HepG2 (cell line): ENCODE results near the gene CABLES2. TPM values are rescaled to one million over a fixed set of nuclear protein-coding genes. Genes with fewer than 3 reads are reported as not detected.

Experiments used
- AHR ChIP-seq: IDR thresholded peaks from 2 replicates; pipeline ENCODE4 v1.6.1; 2018; ENCODE audit warnings: missing genetic modification reagents, missing compliant biosample characterization
- DRAP1 ChIP-seq: IDR thresholded peaks from 2 replicates; pipeline ENCODE4 v1.6.1; 2016; ENCODE audit warnings: missing genetic modification reagents, missing compliant biosample characterization
- GMEB2 ChIP-seq: IDR thresholded peaks from 2 replicates; pipeline ENCODE4 v1.6.1; 2016; ENCODE audit warnings: missing biosample characterization, missing genetic modification reagents, low read depth
- HHEX ChIP-seq: IDR thresholded peaks from 2 replicates; pipeline ENCODE4 v1.6.1; 2016; ENCODE audit warnings: control low read depth
- MYPOP ChIP-seq: sonication (generic); formaldehyde crosslinking; IDR thresholded peaks from 2 replicates; pipeline ENCODE4 v1.8.1; 2023; ENCODE audit warnings: mild to moderate bottlenecking, moderate library complexity, missing genetic modification reagents
- RFX5 ChIP-seq: IDR thresholded peaks from 2 replicates; pipeline ENCODE4 v1.6.1; 2011; ENCODE audit warnings: low read depth, low read length, improper control_type of control experiment
- SMARCE1 ChIP-seq: fragments of 450-650 bp; IDR thresholded peaks from 2 replicates; pipeline ENCODE4 v1.6.1; 2017; ENCODE audit warnings: borderline replicate concordance
- SRSF4 ChIP-seq: fragments of 200-400 bp; formaldehyde crosslinking; IDR thresholded peaks from one replicate; pipeline ENCODE4 v1.6.1; 2018; ENCODE audit warnings: mild to moderate bottlenecking, low read depth, low read length, moderate library complexity; ENCODE audit not compliant: poor library complexity, severe bottlenecking
- SRY ChIP-seq: sonication (generic); formaldehyde crosslinking; IDR thresholded peaks from 2 replicates; pipeline ENCODE4 v1.8.0; 2022; ENCODE audit warnings: mild to moderate bottlenecking, missing genetic modification reagents
- TFDP2 ChIP-seq: sonication (generic); formaldehyde crosslinking; IDR thresholded peaks from 2 replicates; pipeline ENCODE4 v1.4.0; 2020; ENCODE audit warnings: missing genetic modification reagents
- THAP8 ChIP-seq: sonication (generic); formaldehyde crosslinking; IDR thresholded peaks from 2 replicates; pipeline ENCODE4 v1.5.1; 2020; ENCODE audit warnings: missing genetic modification reagents, mild to moderate bottlenecking, borderline replicate concordance
- ZBTB3 ChIP-seq: sonication (generic); formaldehyde crosslinking; IDR thresholded peaks from 2 replicates; pipeline ENCODE4 v1.4.0; 2020; ENCODE audit warnings: low read depth, mild to moderate bottlenecking, moderate library complexity, missing genetic modification reagents, borderline replicate concordance
- ZBTB49 ChIP-seq: sonication (generic); formaldehyde crosslinking; IDR thresholded peaks from 2 replicates; pipeline ENCODE4 v1.4.0; 2020; ENCODE audit warnings: missing genetic modification reagents, borderline replicate concordance
- ZGPAT ChIP-seq: IDR thresholded peaks from 2 replicates; pipeline ENCODE4 v1.6.1; 2016; ENCODE audit warnings: mild to moderate bottlenecking
- ZNF234 ChIP-seq: sonication (generic); formaldehyde crosslinking; conservative IDR thresholded peaks from 2 replicates; pipeline ENCODE4 v1.5.1; 2020; ENCODE audit warnings: mild to moderate bottlenecking, missing genetic modification reagents
- ZNF24 ChIP-seq: fragments of 450-650 bp; IDR thresholded peaks from 2 replicates; pipeline ENCODE4 v1.6.1; 2017; ENCODE audit warnings: antibody characterized with exemption, mild to moderate bottlenecking
- ZNF768 ChIP-seq: sonication (generic); formaldehyde crosslinking; IDR thresholded peaks from 2 replicates; pipeline ENCODE4 v1.4.0; 2020; ENCODE audit warnings: missing genetic modification reagents
- ZNF773 ChIP-seq: sonication (generic); formaldehyde crosslinking; IDR thresholded peaks from 2 replicates; pipeline ENCODE4 v1.4.0; 2020; ENCODE audit warnings: missing genetic modification reagents, borderline replicate concordance
- polyA plus RNA-seq, 8 experiments: library from polyadenylated mRNA; depleted of rRNA in 3 of 8; stranded (reverse) in 7 of 8; unstranded in 1 of 8; fragments of >200 nt; fragmentation: Illumina TruSeq in 4 of 8; extraction: Trizol in 4 of 8; gene quantifications; 2 replicates each; pipeline versions ENCODE4 v1.2.1 to v1.2.3, GENCODE V29; 2011 to 2016; ENCODE audit warnings: low read depth in 4 of 8, missing spikeins in 1 of 8, mixed read lengths in 1 of 8; ENCODE audit not compliant: insufficient read depth in 1 of 8
- total RNA-seq, 5 experiments: library from RNA; depleted of rRNA; stranded (reverse); fragments of >200 nt; fragmentation: Illumina TruSeq; extraction: Trizol; gene quantifications; 2 replicates each; pipeline ENCODE4 v1.2.3, GENCODE V29; 2016; ENCODE audit warnings: low read depth in 1 of 5

Gene CABLES2
- total and polyA plus RNA-seq, 2 of the 13 experiments (the other 11 are each of a cell fraction or from before 2014, with no cell fraction given): 5.2 to 9.7 TPM

GRCh38 chr20:62368976-62369814, 37.9 kb downstream of the CABLES2 start (continued):
- peak; percentile 89; the same call in 1 of the 2 replicates for TF ChIP-seq AHR (CRISPR knock-in tag)
- TF ChIP-seq ZBTB49: peak; percentile 68; the same call in 1 of the 2 replicates
- peak; percentile 45; the same call in 1 of the 2 replicates for TF ChIP-seq MYPOP (CRISPR knock-in tag)
- 0 out of 2 replicates have a peak, but pooled peaks have one; percentile 5 for TF ChIP-seq THAP8 (CRISPR knock-in tag)
- TF ChIP-seq ZGPAT (CRISPR knock-in tag): no peak; the same call in 1 of the 2 replicates
- no peak for TF ChIP-seq ZNF24
- TF ChIP-seq SMARCE1: no peak
- peak; percentile 61; the same call in 1 of the 2 replicates for TF ChIP-seq SRY
- TF ChIP-seq HHEX: no peak
- TF ChIP-seq ZBTB3 (CRISPR knock-in tag): no peak
- TF ChIP-seq ZNF234 (CRISPR knock-in tag): no peak
- TF ChIP-seq ZNF773: 0 out of 2 replicates have a peak, but pooled peaks have one; percentile 22
- 0 out of 2 replicates have a peak, but pooled peaks have one; percentile 3 for TF ChIP-seq TFDP2 (CRISPR knock-in tag)
- peak; percentile 78; the same call in 1 of the 2 replicates for TF ChIP-seq ZNF768 (CRISPR knock-in tag)
- TF ChIP-seq DRAP1 (CRISPR knock-in tag): no peak
- no peak for TF ChIP-seq GMEB2 (CRISPR knock-in tag)
- no peak; the same call in 1 of the 2 replicates for TF ChIP-seq RFX5
- no peak for TF ChIP-seq SRSF4
